ENCODE data around the gene ASCL3.
"Not testable (repeated sequence)": the region's sequence is repeated elsewhere in the genome, so short reads cannot be mapped to it uniquely, and the experiment has no call there.

ASCL3 gene

GRCh38 chr11:8947230-8947943 lies 4.6 kb upstream of the ASCL3 start:
- DNase-seq, result no peak

- no peak for DNase-seq
Observed at GRCh38 chr11:8941341-8942103, 1.3 kb downstream of the ASCL3 start.

- DNase-seq, result no peak
Observed at GRCh38 chr11:8937659-8938058, 5.2 kb downstream of the ASCL3 start.

GRCh38 chr11:8937159-8937558 lies 5.7 kb downstream of the ASCL3 start:
- no peak for DNase-seq

GRCh38 chr11:8935789-8936188 lies 7.0 kb downstream of the ASCL3 start:
- DNase-seq, result not testable (repeated sequence)

GRCh38 chr11:8934742-8935488 lies 7.9 kb downstream of the ASCL3 start:
- no peak for DNase-seq

GRCh38 chr11:8933931-8934330 lies 8.9 kb downstream of the ASCL3 start:
- no peak for DNase-seq

GRCh38 chr11:8932564-8933180 lies 10.1 kb downstream of the ASCL3 start, which contains the start of gene C11orf16:
Gene C11orf16, minus strand, starts transcription at chr11:8932947. Its CDS starts 639 bp downstream, at chr11:8932308.
- no peak for DNase-seq

- no peak for DNase-seq
Observed at GRCh38 chr11:8930456-8931175, 12.2 kb downstream of the ASCL3 start.

GRCh38 chr11:8928981-8929615 lies 13.7 kb downstream of the ASCL3 start:
- DNase-seq, result no peak

- DNase-seq, result no peak
Observed at GRCh38 chr11:8928205-8928604, 14.6 kb downstream of the ASCL3 start.

GRCh38 chr11:8927233-8927632 lies 15.6 kb downstream of the ASCL3 start:
- no peak for DNase-seq

- no peak for DNase-seq
Observed at GRCh38 chr11:8926236-8926635, 16.6 kb downstream of the ASCL3 start.

GRCh38 chr11:8925711-8926110 lies 17.1 kb downstream of the ASCL3 start:
- DNase-seq, result no peak

- DNase-seq, result no peak
Observed at GRCh38 chr11:8922691-8923090, 20.1 kb downstream of the ASCL3 start.

- no peak for DNase-seq
Observed at GRCh38 chr11:8917157-8917825, 25.5 kb downstream of the ASCL3 start.

- no peak for DNase-seq
Observed at GRCh38 chr11:8914661-8915018, 28.2 kb downstream of the ASCL3 start.

GRCh38 chr11:8913961-8914660 lies 28.7 kb downstream of the ASCL3 start:
- peak; percentile 8 for DNase-seq

GRCh38 chr11:8911029-8911823 lies 31.6 kb downstream of the ASCL3 start, which contains the start of gene AKIP1:
Gene AKIP1, plus strand, starts transcription at chr11:8911189. Its CDS starts 261 bp downstream, at chr11:8911450.
- peak; percentile 82 for DNase-seq

GRCh38 chr11:8910649-8911026 lies 32.2 kb downstream of the ASCL3 start:
- no peak for DNase-seq

Measured in NCI-H510A treated with DMSO at 0.1 percent for 48 hours (cell line).